ENCODE measurements around the gene CRLF1.

CRLF1 gene

GRCh38 chr19:18606281-18607225 is at the start of gene CRLF1:
Gene CRLF1 (minus strand): TSS chr19:18606799. CDS start chr19:18606656, 143 bp downstream.
- DNase-seq = no peak

- no peak for DNase-seq
Measured at GRCh38 chr19:18655173-18655844, 48.7 kb upstream of the CRLF1 start.

DNA sequence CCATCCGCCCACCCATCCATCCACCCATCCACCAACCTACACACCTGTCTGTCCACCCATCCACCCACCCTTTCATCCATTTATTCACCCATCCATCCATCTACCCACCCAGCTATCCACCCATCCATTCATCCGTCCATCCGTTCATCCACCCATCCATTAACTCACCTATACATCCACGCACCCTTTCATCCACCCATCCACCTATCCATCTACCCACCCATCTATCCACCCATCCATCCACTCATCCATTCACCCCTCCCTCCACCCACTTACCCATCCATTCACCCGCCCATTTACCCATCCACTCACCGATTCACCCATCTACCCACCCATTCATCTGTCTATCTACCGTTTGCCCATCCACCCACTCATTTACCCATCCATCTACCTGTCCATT is 47.9 kb upstream of the CRLF1 start:
- DNase-seq = no peak

GRCh38 chr19:18653853-18654252 is 47.3 kb upstream of the CRLF1 start:
- DNase-seq = no peak

- no peak for DNase-seq
Measured at GRCh38 chr19:18651733-18652132, 45.1 kb upstream of the CRLF1 start.

- no peak for DNase-seq
Measured at GRCh38 chr19:18651300-18651699, 44.7 kb upstream of the CRLF1 start.

GRCh38 chr19:18650468-18651041 is 44.0 kb upstream of the CRLF1 start:
- no peak for DNase-seq

- DNase-seq = no peak
Measured at GRCh38 chr19:18650021-18650390, 43.4 kb upstream of the CRLF1 start.

DNA sequence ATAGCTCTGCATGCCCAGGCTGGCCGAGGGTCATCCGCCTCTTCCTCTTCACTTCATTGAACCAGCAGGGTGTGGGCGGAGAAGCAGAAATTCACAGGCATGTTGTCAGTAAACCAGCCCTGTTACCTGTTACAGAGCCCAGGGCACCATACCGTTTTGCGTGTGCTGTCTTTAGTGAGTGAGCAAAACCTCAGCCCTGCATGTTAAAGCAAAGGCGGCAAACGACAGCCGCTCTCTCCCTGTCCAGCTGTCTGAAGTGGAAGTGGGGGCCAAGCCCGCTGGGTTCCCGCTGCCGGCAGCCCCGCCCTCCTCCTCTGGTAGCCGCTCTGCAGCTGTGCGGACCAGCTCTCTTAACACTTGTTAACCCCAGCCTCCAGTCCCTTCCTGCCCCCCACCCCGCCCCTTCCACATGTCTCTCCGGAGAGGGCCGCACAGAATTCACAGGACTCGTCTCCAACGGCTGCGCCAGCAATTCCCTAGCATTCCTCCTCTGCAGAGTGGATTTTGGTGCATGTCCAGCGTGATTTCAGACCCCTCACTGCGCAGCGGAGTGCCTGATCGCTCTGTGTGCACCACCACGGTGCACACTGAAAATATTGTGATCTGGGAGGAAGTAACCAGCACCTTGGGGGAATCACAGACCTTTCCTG is 42.9 kb upstream of the CRLF1 start:
- peak; percentile 57 for DNase-seq

- DNase-seq = no peak
Measured at GRCh38 chr19:18648973-18649315, 42.3 kb upstream of the CRLF1 start.

DNA sequence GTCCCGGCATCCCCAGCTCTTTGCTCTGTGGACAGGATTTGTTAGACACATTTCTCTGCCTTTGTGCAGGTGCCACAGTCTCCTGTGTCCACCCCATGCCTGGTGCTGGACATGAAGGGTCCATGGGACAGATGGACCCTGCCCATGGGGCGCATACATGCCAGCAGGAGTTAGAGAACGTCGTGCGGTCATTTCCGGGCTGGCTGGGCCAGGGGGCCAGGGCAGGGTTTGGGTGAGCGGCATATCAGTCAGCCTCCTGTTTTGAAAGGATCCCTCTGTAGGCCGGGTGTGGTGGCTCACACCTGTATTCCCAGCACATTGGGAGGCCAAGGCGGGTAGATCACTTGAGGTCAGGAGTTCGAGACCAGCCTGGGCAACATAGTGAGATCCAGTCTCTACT is 41.2 kb upstream of the CRLF1 start:
- no peak for DNase-seq

- DNase-seq = no peak
Measured at GRCh38 chr19:18647371-18647767, 40.8 kb upstream of the CRLF1 start.

DNA sequence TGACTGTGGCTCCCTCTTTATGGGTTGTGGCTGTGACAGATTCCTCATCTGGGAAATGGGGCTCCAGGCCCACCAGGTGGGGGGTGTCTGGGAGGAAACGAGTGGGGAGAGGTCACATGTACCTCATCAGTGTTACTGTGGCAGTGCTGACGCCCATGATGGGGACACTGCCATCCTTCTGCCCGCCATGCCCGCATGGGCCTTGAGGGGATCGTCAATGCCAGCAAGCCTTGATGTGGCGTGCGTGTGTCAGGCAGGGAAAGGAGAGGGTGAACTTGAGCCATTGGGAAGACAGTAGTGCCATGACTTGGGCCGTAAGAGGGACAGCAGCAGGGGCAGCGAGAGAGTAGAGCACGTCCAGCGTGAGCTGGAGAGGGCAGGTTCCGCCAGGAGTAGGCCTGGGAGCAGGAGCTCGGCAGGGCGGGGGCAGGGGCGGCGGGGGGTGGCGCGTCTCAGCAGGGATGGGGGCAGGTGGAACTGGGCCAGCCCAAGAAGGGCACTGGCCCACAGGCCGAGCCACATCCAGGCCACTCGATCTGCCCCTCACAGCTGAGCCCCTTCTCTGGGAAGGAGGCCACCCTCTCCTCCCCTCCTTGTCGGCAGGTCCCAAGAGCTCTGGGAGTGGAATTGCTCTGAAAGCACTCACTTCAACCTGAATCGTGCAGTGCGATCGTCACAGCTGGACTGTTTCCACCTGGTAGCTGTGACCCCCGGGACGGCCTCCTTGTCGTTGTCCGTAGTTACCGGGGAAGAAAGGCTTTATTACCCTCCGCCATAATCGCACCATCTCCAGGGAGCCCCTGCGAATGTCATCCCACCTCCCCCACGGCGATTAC is 40.2 kb upstream of the CRLF1 start:
- no peak for DNase-seq

DNA sequence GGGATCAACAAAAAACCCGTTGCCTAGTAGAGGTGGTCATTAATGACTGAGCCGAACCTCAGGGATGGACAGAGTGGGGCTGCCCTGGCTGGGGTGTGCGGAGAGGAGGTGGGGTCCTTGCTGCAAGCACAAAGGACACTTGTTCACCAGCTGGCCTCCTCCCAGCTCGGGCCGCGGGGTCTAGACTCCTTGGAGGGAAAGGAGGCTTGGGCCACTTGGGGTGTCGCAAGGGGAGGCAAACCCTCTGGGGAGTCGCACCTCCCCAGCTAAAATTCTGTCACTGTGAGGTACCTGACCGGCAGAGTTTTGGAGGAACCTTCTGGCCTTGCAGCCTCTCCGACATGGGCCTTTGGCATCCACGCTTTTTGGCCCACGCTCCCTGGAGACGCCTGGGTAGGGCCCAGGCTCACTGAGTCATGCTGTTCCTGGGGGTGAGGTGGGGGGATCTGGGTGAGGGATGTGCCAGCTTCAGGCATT is 38.5 kb upstream of the CRLF1 start:
- DNase-seq = no peak

GRCh38 chr19:18644196-18645034 is 37.8 kb upstream of the CRLF1 start:
- DNase-seq = peak; percentile 79

DNA sequence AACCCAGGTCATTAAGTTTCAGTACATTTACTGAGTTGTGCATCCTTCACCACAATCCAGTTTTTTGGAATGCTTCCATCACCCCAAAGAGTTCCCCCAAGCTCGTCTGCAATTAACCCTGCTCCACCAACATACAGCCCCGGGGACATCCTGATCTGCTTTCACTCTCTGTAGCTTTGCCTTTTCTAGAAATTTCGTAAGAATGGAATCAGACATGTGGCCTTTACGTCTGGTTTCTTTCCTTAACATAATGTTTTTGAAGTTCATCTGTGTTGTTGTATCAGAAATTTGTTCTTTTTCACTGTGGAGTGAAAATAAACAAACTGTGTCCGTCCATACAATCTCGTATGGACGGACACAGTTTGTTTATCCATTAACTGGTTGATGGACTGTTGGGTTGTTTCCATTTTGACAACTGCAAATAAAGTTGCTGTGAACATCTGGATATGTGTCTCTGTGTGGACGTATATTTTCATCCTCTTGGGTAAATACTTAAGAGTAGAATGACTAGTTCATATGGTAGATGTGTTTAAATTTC is 33.2 kb upstream of the CRLF1 start:
- DNase-seq = no peak

DNA sequence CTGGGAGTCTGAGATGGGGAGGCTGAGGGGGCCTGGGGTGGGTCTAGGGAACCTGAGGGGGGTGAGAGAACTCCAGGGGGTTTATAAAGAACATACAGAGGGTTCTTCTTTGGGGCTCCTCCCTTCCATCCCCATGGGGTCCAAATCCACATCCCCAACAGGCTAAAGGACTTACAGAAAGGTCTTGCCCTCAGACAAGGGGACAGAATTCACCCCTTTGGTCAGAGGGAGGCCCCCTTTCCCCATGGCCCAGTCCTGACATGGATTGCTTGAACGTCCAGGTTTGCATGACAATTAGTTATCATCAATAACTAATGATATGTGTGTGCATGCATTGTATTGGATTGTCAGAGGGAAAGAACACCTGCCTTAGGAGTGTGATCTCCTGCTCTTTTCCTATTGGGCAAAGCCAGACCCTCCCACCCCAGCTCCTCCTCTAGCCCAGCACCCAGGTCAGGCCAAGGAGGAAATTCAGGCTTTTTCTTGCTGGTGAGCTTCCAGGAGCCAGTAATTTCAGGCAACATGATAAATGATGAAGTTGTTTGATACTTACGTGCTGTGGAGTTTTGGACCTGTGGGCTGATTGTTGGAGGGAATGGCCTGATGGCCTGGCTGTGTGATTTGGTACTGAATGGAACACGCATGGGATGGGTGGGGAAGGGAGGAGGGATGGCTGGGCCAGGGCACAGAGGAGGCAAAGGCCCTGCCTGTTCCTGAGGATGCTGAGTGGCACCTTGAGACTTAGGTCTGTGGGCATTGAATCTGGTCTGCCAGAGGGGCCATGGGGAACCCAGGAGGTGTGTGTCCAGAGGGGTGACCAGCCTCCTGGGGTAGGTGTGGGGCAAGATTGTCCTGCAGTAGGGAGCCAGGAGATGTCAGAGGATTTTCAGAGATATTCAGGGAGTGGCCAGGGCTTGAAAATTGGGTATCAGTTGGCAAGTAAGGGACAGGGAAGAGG is 31.4 kb upstream of the CRLF1 start:
- DNase-seq = peak; percentile 50

- no peak for DNase-seq
Measured at GRCh38 chr19:18636969-18637629, 30.5 kb upstream of the CRLF1 start, which contains the start of gene KLHL26. Gene KLHL26 (plus strand): TSS chr19:18637028. CDS start chr19:18637055, 27 bp downstream.

All from hematopoietic multipotent progenitor cell treated with erythropoietin and hydrocortisone succinate and interleukin-3 and kit ligand, for 6 days (in vitro differentiated cells).